ENCODE measurements around the gene CIAO2B. TPM values are rescaled to one million over a fixed set of nuclear protein-coding genes. Genes with fewer than 3 reads are reported as not detected.

CIAO2B gene
- total RNA-seq, 1 donor from 2014 or later: 165 TPM

GRCh38 chr16:66920924-66921680 lies 13.1 kb downstream of the CIAO2B start:
- Mint-ChIP-seq H3K4me1 (ENCODE audit: low read depth) (peaks cover 10% of the 10 kb centered on the region), H3K27me3 (ENCODE audit: low read depth) (peaks cover 36% of the 10 kb centered on the region), H3K4me3 (ENCODE audit: low read depth) (no peak overlapping the region), H3K9me3 (no peaks in the 10 kb centered on the region), H3K27ac (no peak overlapping the region), H3K36me3 (ENCODE audit: low read depth) (no peaks in the 10 kb centered on the region)
- no peak for DNase-seq (ENCODE audit: low spot score)
- intact Hi-C loops (cut with micrococcal nuclease): no loop called here

- H3K27ac Mint-ChIP-seq: no peak overlapping the region
- H3K36me3 Mint-ChIP-seq (ENCODE audit: low read depth): no peaks in the 10 kb centered on the region
- no peak for DNase-seq (ENCODE audit: low spot score)
- peaks cover 28% of the 10 kb centered on the region for H3K27me3 Mint-ChIP-seq (ENCODE audit: low read depth)
- H3K9me3 Mint-ChIP-seq: no peaks in the 10 kb centered on the region
- no peak overlapping the region for H3K4me3 Mint-ChIP-seq (ENCODE audit: low read depth)
- intact Hi-C loops (cut with micrococcal nuclease): no loop called here
- peaks cover 5% of the 10 kb centered on the region for H3K4me1 Mint-ChIP-seq (ENCODE audit: low read depth)
Measured at GRCh38 chr16:66920299-66920590, 14.0 kb downstream of the CIAO2B start.

GRCh38 chr16:66919569-66920298 lies 14.5 kb downstream of the CIAO2B start:
- intact Hi-C loops (cut with micrococcal nuclease): no loop called here
- peaks cover 27% of the 10 kb centered on the region for H3K27me3 Mint-ChIP-seq (ENCODE audit: low read depth)
- H3K9me3 Mint-ChIP-seq: no peaks in the 10 kb centered on the region
- H3K4me3 Mint-ChIP-seq (ENCODE audit: low read depth): no peak overlapping the region
- no peak for DNase-seq (ENCODE audit: low spot score)
- peaks cover 5% of the 10 kb centered on the region for H3K4me1 Mint-ChIP-seq (ENCODE audit: low read depth)
- no peak overlapping the region for H3K27ac Mint-ChIP-seq
- H3K36me3 Mint-ChIP-seq (ENCODE audit: low read depth): no peaks in the 10 kb centered on the region

GRCh38 chr16:66918803-66919568 lies 15.2 kb downstream of the CIAO2B start, which contains the start of gene CDH16:
CDH16 (minus strand) TSS chr16:66918885; CDS start chr16:66918065, 820 bp downstream.
- Mint-ChIP-seq H3K27ac (no peak within 1 kb of the TSS), H3K36me3 (ENCODE audit: low read depth) (no peaks in the 10 kb centered on the region), H3K4me1 (ENCODE audit: low read depth) (peaks cover 4% of the 10 kb centered on the region), H3K4me3 (ENCODE audit: low read depth) (no peak within 1 kb of the TSS), H3K9me3 (no peaks in the 10 kb centered on the region), H3K27me3 (ENCODE audit: low read depth) (peaks cover 26% of the 10 kb centered on the region)
- no peak for DNase-seq (ENCODE audit: low spot score)
- intact Hi-C loops (cut with micrococcal nuclease): no loop called here

- intact Hi-C loops (cut with micrococcal nuclease): no loop called here
- Mint-ChIP-seq H3K36me3 (ENCODE audit: low read depth) (no peaks in the 10 kb centered on the region), H3K4me3 (ENCODE audit: low read depth) (no peak overlapping the region), H3K27me3 (ENCODE audit: low read depth) (peaks cover 20% of the 10 kb centered on the region), H3K27ac (no peak overlapping the region), H3K9me3 (no peaks in the 10 kb centered on the region), H3K4me1 (ENCODE audit: low read depth) (no peaks in the 10 kb centered on the region)
- DNase-seq (ENCODE audit: low spot score): no peak
Measured at GRCh38 chr16:66918355-66918754, 15.8 kb downstream of the CIAO2B start.

- intact Hi-C loops (cut with micrococcal nuclease): no loop called here
- H3K27me3 Mint-ChIP-seq (ENCODE audit: low read depth): peaks cover 15% of the 10 kb centered on the region
- H3K4me3 Mint-ChIP-seq (ENCODE audit: low read depth): no peak overlapping the region
- DNase-seq (ENCODE audit: low spot score): no peak
- H3K36me3 Mint-ChIP-seq (ENCODE audit: low read depth): no peaks in the 10 kb centered on the region
- no peaks in the 10 kb centered on the region for H3K4me1 Mint-ChIP-seq (ENCODE audit: low read depth)
- H3K9me3 Mint-ChIP-seq: no peaks in the 10 kb centered on the region
- H3K27ac Mint-ChIP-seq: no peak overlapping the region
Measured at GRCh38 chr16:66917741-66918140, 16.5 kb downstream of the CIAO2B start.

GRCh38 chr16:66916518-66916917 lies 17.7 kb downstream of the CIAO2B start:
- Mint-ChIP-seq H3K4me1 (ENCODE audit: low read depth) (no peaks in the 10 kb centered on the region), H3K27ac (no peak overlapping the region)
- intact Hi-C loops (cut with micrococcal nuclease): no loop called here

GRCh38 chr16:66915041-66915440 lies 19.2 kb downstream of the CIAO2B start:
- H3K9me3 Mint-ChIP-seq: no peaks in the 10 kb centered on the region
- intact Hi-C loops (cut with micrococcal nuclease): no loop called here
- H3K36me3 Mint-ChIP-seq (ENCODE audit: low read depth): no peaks in the 10 kb centered on the region
- peaks cover 8% of the 10 kb centered on the region for H3K27me3 Mint-ChIP-seq (ENCODE audit: low read depth)
- DNase-seq (ENCODE audit: low spot score): no peak
- H3K4me3 Mint-ChIP-seq (ENCODE audit: low read depth): no peak overlapping the region
- H3K27ac Mint-ChIP-seq: no peak overlapping the region
- H3K4me1 Mint-ChIP-seq (ENCODE audit: low read depth): peaks cover 1% of the 10 kb centered on the region

More at GRCh38 chr16:66916518-66916917, 17.7 kb downstream of the CIAO2B start:
- no peak for DNase-seq (ENCODE audit: low spot score)
- no peak overlapping the region for H3K4me3 Mint-ChIP-seq (ENCODE audit: low read depth)
- H3K9me3 Mint-ChIP-seq: no peaks in the 10 kb centered on the region
- peaks cover 15% of the 10 kb centered on the region for H3K27me3 Mint-ChIP-seq (ENCODE audit: low read depth)
- H3K36me3 Mint-ChIP-seq (ENCODE audit: low read depth): no peaks in the 10 kb centered on the region

- Mint-ChIP-seq H3K4me3 (ENCODE audit: low read depth) (no peak overlapping the region), H3K27ac (no peak overlapping the region), H3K27me3 (ENCODE audit: low read depth) (peaks cover 5% of the 10 kb centered on the region), H3K36me3 (ENCODE audit: low read depth) (no peaks in the 10 kb centered on the region), H3K9me3 (no peaks in the 10 kb centered on the region), H3K4me1 (ENCODE audit: low read depth) (peaks cover 1% of the 10 kb centered on the region)
- DNase-seq (ENCODE audit: low spot score): no peak
- intact Hi-C loops (cut with micrococcal nuclease): no loop called here
Measured at GRCh38 chr16:66914541-66914940, 19.7 kb downstream of the CIAO2B start.

- peaks cover 1% of the 10 kb centered on the region for H3K4me1 Mint-ChIP-seq (ENCODE audit: low read depth)
- H3K27ac Mint-ChIP-seq: no peak overlapping the region
- H3K27me3 Mint-ChIP-seq (ENCODE audit: low read depth): peaks cover 2% of the 10 kb centered on the region
- H3K9me3 Mint-ChIP-seq: no peaks in the 10 kb centered on the region
- no peak for DNase-seq (ENCODE audit: low spot score)
- no peaks in the 10 kb centered on the region for H3K36me3 Mint-ChIP-seq (ENCODE audit: low read depth)
- no peak overlapping the region for H3K4me3 Mint-ChIP-seq (ENCODE audit: low read depth)
- intact Hi-C loops (cut with micrococcal nuclease): no loop called here
Measured at GRCh38 chr16:66913711-66914110, 20.5 kb downstream of the CIAO2B start.

- Mint-ChIP-seq H3K4me1 (ENCODE audit: low read depth) (peaks cover 1% of the 10 kb centered on the region), H3K4me3 (ENCODE audit: low read depth) (no peak overlapping the region), H3K27ac (no peak overlapping the region), H3K36me3 (ENCODE audit: low read depth) (no peaks in the 10 kb centered on the region), H3K27me3 (ENCODE audit: low read depth) (peaks cover 2% of the 10 kb centered on the region), H3K9me3 (no peaks in the 10 kb centered on the region)
- no peak for DNase-seq (ENCODE audit: low spot score)
- intact Hi-C loops (cut with micrococcal nuclease): no loop called here
Measured at GRCh38 chr16:66913081-66913480, 21.1 kb downstream of the CIAO2B start.

GRCh38 chr16:66911801-66912200 lies 22.4 kb downstream of the CIAO2B start:
- H3K27me3 Mint-ChIP-seq (ENCODE audit: low read depth): peaks cover 2% of the 10 kb centered on the region

GRCh38 chr16:66911112-66911511 lies 23.1 kb downstream of the CIAO2B start:
- DNase-seq (ENCODE audit: low spot score): no peak
- no peak overlapping the region for H3K4me3 Mint-ChIP-seq (ENCODE audit: low read depth)
- H3K27me3 Mint-ChIP-seq (ENCODE audit: low read depth): no peaks in the 10 kb centered on the region
- intact Hi-C loops (cut with micrococcal nuclease): no loop called here
- H3K4me1 Mint-ChIP-seq (ENCODE audit: low read depth): peaks cover 3% of the 10 kb centered on the region
- H3K27ac Mint-ChIP-seq: no peak overlapping the region
- H3K36me3 Mint-ChIP-seq (ENCODE audit: low read depth): no peaks in the 10 kb centered on the region
- no peaks in the 10 kb centered on the region for H3K9me3 Mint-ChIP-seq

More at GRCh38 chr16:66911801-66912200, 22.4 kb downstream of the CIAO2B start:
- Mint-ChIP-seq H3K4me3 (ENCODE audit: low read depth) (no peak overlapping the region), H3K9me3 (no peaks in the 10 kb centered on the region), H3K4me1 (ENCODE audit: low read depth) (peaks cover 1% of the 10 kb centered on the region), H3K36me3 (ENCODE audit: low read depth) (no peaks in the 10 kb centered on the region), H3K27ac (no peak overlapping the region)
- DNase-seq (ENCODE audit: low spot score): no peak
- intact Hi-C loops (cut with micrococcal nuclease): no loop called here

All from activated T-helper 2 cell treated with anti-CD3 and anti-CD28 coated beads, Interferon-gamma antibody, Interleukin-2, Interleukin-4, amounts not matched to agents 10 μg/mL and 5 μg/mL and 100 μg/mL, durations not matched to agents 14 hours and 24 hours and 36 hours (primary cell).